Measurements from ENCODE around the gene OSBP2.

OSBP2 gene, protein sequence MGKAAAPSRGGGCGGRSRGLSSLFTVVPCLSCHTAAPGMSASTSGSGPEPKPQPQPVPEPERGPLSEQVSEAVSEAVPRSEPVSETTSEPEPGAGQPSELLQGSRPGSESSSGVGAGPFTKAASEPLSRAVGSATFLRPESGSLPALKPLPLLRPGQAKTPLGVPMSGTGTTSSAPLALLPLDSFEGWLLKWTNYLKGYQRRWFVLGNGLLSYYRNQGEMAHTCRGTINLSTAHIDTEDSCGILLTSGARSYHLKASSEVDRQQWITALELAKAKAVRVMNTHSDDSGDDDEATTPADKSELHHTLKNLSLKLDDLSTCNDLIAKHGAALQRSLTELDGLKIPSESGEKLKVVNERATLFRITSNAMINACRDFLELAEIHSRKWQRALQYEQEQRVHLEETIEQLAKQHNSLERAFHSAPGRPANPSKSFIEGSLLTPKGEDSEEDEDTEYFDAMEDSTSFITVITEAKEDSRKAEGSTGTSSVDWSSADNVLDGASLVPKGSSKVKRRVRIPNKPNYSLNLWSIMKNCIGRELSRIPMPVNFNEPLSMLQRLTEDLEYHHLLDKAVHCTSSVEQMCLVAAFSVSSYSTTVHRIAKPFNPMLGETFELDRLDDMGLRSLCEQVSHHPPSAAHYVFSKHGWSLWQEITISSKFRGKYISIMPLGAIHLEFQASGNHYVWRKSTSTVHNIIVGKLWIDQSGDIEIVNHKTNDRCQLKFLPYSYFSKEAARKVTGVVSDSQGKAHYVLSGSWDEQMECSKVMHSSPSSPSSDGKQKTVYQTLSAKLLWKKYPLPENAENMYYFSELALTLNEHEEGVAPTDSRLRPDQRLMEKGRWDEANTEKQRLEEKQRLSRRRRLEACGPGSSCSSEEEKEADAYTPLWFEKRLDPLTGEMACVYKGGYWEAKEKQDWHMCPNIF

DNA sequence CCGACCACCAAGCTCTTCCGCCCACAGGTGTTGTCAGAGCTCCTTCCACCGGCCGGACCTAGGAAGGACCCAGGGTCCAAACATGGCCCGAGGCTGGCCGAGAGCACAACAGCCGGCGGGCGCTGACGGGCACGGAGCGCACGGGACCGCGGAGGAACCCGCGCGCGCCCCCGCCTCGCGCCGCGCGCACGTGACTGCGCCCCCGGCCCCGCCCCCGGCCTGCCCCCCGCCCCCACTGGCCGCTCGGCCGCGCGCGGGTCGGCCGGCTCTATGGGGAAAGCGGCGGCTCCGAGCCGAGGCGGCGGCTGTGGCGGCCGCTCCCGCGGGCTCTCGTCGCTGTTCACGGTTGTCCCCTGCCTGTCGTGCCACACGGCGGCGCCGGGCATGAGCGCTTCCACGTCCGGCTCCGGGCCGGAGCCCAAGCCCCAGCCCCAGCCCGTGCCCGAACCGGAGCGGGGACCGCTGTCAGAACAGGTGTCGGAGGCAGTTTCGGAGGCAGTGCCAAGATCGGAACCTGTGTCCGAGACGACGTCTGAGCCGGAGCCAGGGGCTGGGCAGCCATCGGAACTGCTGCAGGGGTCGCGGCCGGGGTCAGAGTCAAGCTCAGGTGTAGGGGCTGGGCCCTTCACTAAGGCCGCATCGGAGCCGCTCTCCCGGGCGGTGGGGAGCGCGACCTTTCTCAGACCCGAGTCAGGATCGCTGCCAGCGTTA lies at the start of gene OSBP2:
Gene OSBP2 (plus strand): TSS at position 235 of the 711 bp plus-strand sequence. CDS start 36 bp downstream, at position 271.
- in situ Hi-C loops (cut with MboI; ENCODE audit: low sequenced_read_pairs) = no loop called here

DNA sequence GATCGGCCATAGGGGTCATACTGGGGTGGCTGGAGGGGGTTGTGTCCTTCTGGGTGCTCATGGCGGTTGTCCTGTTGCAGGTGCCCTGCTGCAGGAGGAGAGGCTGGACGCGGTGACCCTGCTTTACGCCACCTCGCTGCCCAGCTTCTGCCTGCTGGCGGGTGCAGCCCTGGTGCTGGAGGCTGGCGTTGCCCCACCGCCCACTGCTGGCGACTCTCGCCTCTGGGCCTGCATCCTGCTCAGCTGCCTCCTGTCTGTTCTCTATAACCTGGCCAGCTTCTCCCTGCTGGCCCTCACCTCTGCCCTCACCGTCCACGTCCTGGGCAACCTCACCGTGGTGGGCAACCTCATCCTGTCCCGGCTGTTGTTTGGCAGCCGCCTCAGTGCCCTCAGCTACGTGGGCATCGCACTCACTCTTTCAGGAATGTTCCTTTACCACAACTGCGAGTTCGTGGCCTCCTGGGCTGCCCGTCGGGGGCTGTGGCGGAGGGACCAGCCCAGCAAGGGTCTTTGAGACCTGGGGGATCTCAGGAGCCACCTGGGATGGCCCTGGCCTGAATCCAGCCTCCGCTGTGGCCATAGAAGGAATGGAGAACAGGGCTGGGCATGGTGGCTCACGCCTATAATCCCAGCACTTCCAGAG lies 48.0 kb upstream of the OSBP2 start:
- in situ Hi-C loops (cut with MboI; ENCODE audit: low sequenced_read_pairs) = loop anchor here (10.0 kb wide), 1 partner anchor 108 kb away; no protein-coding TSS in a partner anchor

DNA sequence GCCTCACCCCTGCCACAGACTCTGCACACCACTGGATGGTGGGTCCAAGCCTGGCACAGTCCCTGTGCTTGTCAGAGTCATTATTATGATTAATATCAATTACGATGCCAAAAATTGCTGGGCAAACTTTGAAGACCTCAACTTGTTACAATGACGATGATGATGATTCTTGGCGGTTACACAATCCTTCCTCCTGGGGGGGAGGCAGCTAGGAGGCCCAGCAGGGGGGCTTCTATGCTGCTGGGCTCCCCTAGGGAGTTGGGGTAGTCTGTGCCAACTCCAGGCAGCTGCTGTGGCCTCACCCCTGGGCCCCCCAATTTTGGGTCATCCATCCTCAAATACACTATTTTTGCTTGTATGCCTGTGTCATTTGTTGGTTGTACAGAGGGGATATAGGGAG lies 47.1 kb upstream of the OSBP2 start:
- in situ Hi-C loops (cut with MboI; ENCODE audit: low sequenced_read_pairs) = loop anchor here (10.0 kb wide), 1 partner anchor 107 kb away; no protein-coding TSS in a partner anchor

DNA sequence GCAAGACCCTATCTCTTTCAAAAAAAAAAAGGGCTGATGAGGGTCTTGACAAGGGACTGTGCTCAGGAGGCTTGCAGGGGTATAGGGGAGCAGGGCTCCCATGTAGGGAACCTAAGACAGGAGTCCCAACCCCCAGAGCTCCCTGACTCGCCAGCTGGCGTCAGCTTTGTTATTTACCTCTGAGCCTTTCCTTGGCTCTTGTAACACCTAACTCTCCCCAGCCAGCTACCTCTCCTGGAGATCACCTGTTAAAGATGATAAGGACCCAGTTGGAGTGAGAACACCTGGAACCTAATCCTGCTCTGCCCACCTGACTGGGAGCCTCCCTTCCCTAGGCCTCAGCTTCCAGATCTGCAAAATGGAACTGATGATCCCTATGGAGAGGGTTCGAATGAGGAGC lies 45.8 kb upstream of the OSBP2 start:
- in situ Hi-C loops (cut with MboI; ENCODE audit: low sequenced_read_pairs) = loop anchor here (10.0 kb wide), 1 partner anchor 106 kb away; no protein-coding TSS in a partner anchor

DNA sequence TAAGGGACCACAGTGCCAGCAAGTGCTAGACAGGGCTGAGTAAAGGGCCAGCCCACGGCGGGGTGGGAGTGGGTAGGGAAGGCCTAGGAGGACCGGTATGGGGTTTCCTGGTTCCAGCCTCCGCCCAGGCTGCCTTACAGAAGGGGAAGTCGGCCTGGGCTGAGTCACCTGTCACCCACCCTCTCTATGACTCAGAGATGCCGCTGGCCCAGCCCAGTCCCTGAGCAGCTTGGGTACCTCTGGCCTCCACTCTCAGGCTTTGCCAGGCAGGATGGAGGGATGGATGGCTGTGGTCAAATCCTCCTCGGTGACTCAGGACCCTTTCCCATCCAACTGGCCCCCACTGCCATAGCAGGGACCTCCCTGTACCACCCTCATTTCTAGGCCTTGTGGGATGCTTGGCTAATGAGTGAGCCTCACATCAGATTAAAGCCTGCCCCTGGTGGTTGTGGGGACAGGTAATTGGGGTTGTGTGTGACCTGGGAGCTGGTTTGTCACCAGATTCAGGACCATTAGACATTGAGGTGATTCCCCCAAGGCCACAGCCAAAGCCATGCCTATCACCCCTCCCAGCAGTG lies 45.2 kb upstream of the OSBP2 start:
- in situ Hi-C loops (cut with MboI; ENCODE audit: low sequenced_read_pairs) = loop anchor here (10.0 kb wide), 1 partner anchor 105 kb away; no protein-coding TSS in a partner anchor

DNA sequence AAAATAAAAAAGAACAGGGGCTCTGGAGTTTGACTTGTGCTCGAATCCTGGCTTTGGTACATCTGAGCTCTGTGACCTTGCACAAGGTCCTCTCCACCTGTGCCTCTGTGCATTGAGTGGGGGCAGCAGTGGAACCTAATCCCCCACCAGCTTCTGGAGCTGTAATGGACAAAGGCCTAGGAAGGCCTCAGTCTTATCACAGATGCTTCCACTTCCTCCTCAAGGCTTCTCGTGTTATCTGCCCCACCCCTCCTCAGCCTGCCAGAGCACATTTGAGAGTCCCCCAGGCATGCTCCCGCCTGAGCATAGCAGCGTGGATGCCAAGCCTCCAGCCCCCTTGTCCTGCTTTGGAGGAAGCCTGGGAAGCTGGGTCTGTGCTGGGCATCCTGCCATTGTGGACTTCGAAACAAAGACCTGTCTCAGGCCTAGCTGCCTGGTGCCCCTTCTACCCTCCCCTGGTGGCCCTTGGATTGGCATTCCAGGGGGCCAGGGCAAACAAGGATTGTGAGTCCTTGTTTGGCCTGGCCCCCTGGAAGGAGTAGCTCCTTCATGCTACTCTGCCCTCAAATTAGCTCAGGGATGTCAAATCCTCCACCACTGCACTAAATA lies 44.1 kb upstream of the OSBP2 start:
- in situ Hi-C loops (cut with MboI; ENCODE audit: low sequenced_read_pairs) = no loop called here

DNA sequence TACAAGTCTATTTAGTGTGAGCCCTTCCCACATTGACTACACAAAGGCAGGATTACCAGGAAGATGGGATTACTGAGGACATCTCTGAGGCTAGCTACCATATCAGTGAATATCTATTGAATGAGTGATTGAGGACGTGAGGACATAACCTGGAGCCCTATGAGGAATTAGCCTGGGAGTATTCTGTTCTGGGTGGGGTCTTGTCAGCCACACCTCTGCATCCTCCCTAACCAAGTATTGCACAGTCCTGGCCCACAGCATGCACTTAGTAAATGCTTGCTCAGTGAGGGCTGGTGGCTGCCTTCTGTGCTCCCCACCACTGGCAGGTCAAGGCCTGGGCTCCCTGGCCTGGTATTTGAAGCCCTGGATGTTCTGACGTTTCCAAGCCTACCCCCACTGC lies 41.8 kb upstream of the OSBP2 start:
- in situ Hi-C loops (cut with MboI; ENCODE audit: low sequenced_read_pairs) = no loop called here

DNA sequence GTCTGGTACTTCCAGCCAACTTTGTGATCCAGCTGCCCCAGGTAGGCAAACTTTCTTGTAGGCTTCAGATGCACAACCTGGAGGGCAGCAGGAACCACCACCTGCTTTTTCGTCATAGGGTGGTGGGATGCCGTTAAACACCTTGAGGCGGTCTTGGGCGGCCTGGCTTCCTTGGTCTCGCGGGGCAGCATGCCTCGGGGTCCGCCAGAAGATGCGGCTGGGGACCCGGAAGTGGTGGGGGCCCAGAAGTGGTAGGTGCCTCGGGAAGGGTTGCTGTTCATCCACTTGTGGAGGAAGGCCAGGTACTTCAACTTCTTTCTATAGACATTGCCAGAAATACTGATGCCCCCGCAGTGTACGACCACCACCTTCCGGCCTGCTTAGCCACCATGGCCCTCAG lies 40.3 kb upstream of the OSBP2 start:
- in situ Hi-C loops (cut with MboI; ENCODE audit: low sequenced_read_pairs) = no loop called here

DNA sequence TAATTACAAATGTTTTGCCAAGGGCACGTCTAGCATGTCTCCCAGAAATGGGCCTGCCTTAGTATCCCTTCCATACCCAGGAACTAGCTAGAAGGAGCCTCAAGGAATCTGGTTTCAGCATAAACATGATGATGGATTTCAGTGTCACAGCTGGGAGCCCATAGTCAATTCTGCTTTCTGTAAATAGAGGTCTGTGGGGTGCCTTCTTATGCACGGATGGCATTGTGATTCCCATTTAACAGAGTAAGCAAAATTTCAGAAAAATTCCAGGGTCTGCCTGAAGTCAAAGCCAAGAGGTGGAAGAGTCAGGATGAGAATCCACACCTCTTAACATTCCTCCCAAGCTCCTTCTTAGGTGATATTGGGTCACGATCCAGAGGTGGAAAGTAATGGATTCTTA lies 39.1 kb upstream of the OSBP2 start:
- in situ Hi-C loops (cut with MboI; ENCODE audit: low sequenced_read_pairs) = no loop called here

DNA sequence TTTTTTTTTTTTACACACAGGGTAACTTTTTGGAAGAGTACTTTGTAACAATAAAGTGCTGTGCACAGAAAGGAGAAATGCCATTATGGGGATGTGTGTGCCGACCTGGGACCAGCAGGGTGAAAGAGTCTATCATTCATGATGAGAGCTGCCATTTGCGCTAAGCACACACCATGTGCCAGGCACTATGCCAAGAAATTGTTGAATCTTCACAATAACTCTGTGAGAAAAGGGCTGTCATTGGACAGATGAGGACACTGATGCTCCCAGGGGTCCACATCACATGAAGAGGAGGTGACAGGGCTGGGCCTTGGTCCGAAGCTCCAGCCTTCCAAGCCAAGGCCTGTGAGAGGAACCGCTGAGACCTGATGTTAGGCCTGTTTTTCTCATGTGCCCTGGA lies 32.6 kb upstream of the OSBP2 start:
- in situ Hi-C loops (cut with MboI; ENCODE audit: low sequenced_read_pairs) = no loop called here

DNA sequence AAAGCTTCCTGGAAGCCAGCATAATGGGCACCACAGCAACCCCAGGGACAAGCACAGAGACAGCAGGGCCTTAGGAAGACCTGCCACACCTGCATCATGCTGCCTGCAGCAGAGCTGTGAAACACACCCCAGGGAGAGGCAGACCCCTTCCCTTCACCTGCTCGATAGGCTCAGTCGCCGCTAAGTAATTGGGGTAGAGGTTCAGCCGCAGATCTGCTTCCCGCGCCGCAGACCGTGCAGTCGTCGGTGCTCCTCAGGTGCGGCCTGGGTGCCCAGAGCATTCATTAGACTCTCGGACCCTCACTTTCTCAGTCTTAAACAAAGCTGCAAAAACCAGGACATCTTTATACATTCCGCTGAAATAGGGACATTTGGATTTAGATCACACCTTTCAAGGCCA lies 29.9 kb upstream of the OSBP2 start:
- in situ Hi-C loops (cut with MboI; ENCODE audit: low sequenced_read_pairs) = no loop called here

DNA sequence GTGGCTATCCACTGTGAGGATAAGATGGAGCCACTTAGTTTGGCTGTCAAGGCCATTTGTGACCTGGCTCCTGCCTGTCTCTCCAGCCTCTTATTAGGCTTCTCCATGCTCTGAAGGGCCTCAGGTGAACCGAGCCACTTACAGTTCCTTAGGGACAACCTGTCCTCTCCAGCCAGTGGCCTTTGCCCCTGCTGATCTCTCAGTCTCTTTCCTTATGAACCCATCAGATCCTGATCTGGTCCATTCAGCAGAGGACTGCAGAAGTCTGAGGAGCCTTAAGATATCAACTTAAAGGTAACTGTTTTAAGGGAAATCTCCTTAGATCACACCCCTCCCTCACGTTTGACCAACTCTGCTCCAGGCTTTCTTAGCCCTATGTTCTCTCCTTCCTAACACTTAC lies 29.4 kb upstream of the OSBP2 start:
- in situ Hi-C loops (cut with MboI; ENCODE audit: low sequenced_read_pairs) = no loop called here

DNA sequence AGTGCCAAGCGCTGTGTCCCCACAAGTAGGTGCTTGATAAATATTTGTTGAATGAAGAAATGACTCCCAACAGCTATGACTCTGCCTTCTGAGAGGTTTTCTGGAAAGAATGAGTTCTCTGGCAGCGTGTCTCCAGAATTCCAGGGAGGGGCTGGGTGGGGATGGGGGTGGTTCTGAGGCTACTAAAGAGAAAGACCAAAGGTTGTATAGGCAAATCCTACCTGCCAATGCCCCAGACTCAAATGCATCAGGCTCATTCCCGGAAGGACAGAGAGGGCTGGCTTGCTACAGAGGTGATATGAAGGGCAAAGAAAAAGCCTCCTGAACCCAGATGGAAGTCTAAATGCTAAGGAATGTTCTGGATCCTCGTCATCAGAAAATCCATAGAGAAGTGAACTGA lies 28.9 kb upstream of the OSBP2 start:
- in situ Hi-C loops (cut with MboI; ENCODE audit: low sequenced_read_pairs) = no loop called here

DNA sequence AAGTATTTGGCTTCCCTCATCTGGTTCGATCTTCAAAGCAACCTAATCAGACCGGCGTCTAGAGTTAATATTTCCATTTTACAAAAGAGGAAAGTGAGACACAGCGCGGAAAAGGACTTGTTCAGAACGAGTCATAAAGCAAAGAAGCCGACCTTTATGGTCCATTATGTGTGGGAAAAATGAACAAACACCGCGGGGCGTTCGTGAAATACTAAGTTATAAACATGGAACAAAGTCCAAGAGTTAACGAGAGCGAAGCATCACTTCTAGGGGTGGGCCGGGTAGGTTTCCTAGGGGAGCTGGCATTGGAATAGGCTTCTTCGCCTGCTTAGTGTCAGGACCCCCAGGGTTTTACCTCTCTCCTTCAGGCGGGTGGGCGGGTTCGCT lies 27.6 kb upstream of the OSBP2 start:
- in situ Hi-C loops (cut with MboI; ENCODE audit: low sequenced_read_pairs) = no loop called here

DNA sequence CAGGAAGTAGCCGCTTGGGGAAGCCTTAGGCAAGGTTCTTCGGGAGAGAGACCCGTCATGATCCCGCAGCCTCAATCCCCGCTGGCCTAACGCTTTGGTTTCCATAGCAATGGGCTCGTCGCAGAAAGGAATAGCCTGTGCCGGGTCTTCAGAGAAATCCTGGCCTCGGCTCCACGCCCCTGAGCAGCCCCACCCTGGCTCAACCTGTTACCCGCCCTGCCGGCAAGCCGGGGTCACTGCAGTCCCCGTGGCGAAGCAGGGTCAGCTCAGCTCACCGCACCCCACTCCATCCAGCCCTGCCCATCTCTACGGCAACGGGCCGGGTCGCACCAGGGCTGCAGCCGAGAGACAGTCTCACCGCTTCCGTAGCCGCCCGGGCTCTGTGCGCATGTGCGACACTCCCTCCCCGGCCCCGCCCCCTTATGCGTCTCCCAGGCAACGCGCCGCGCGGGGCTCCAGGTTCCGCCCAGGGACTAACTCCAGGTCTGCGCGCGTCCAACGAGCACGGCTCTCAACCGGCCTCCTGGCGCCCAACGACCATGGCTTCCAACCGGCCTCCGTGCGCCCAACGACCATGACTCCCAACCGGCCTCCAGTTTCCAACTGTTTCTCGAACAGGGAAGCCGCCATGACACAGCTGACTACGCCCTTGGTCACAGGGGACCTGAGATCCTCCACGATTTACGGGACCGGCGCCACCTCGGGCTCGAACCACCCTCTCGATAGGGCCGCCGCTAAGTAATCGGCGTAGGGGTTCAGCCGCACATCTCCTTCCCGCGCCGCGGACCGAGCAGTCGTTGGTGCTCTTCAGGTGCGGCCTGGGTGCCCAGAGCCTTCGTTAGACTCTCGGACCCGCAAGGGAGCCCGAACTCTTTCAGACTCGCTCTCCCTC lies 26.9 kb upstream of the OSBP2 start, which contains the start of gene DUSP18:
Gene DUSP18 (minus strand): TSS at position 382 of the 892 bp plus-strand sequence. CDS start 3,872 bp downstream, outside the sequence.
- in situ Hi-C loops (cut with MboI; ENCODE audit: low sequenced_read_pairs) = no loop called here

DNA sequence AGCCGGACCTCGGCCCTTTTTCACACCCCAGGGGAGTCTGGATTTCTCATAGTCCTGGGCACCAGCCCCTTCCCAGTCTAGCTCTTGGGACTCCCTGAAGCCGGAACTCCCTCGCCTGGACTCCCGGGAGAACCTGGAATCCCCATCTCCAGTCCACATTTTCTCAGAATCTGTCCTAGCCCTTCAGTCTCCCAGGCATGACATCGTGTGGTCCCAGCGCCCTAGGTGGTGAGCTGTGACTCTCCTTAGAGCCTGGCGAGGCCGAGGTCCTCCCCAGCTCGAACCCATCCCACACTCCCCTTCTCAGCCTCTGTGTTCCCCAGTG lies 26.3 kb upstream of the OSBP2 start:
- in situ Hi-C loops (cut with MboI; ENCODE audit: low sequenced_read_pairs) = no loop called here

DNA sequence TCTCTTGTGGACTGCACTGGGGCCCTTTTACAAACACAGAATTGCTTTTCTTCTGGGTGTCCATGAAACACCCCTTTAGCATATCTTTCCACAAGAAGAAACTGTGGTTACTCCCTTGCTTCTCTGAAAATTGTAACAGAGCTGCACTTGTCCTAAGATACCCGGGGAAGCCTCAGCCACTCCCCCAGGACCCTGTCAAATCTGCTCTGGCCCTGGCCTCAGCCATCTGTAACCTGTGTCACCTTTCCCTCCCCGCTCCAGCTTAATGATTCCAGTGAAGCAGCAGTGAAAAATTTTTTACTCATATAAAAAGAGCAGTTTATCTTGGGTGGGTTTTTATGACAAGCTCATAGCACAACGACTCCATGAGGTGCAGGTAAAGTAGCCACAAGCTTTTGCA lies 23.6 kb upstream of the OSBP2 start:
- in situ Hi-C loops (cut with MboI; ENCODE audit: low sequenced_read_pairs) = no loop called here

DNA sequence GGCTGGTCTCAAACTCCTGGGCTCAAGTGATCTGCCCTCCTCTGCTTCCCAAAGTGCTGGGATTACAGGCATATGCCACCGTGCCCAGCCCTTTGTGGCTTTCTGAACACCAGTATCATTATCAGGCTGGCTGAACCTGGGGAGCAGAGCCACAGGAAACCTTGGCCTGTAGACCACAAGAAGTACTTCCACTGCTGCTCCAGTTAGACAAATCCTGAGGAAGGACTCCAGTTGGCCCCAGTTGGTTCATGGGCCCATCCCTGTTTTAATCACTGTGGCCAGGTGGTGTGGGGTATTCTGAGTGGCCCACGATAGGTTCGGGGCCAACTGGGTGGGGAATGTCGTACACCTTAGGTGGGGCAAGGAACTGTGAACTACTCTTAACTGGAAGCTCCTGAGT lies 21.5 kb upstream of the OSBP2 start:
- in situ Hi-C loops (cut with MboI; ENCODE audit: low sequenced_read_pairs) = no loop called here

DNA sequence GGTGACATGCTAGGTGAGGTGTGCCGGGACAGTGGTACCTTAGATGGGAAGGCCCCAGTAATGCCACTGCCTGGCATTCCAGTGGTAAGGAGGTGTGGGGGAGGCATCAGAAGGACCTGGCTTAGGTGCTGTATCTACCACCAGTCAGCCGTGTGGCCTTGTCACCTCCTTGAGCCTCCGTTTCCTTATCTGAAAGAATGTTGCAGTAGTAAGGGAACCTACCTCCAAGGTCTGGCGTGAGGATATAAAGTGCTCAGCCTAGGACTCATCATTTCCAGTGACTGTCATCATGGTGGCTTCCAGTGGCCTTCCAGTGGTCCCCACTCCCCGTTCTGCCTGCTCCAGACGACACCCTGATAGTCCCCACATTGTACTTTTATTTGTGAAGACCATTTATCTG lies 20.2 kb upstream of the OSBP2 start:
- in situ Hi-C loops (cut with MboI; ENCODE audit: low sequenced_read_pairs) = no loop called here
